Liver (tissue), 9 donors: ENCODE results near the gene CEP131. TPM values are rescaled to one million over a fixed set of nuclear protein-coding genes. Genes with fewer than 3 reads are reported as not detected.

ENCODE experiments used
- DNase-seq: peaks from one replicate; pipeline ENCODE4 v3.0.0-alpha.2; 2017; ENCODE audit warnings: low spot score
- H3K27ac ChIP-seq, 2 donors: one replicate each; pipeline ENCODE4 v1.7.0; 2013; ENCODE audit warnings: inconsistent platforms in 2 of 2, low read length in 2 of 2, control low read depth in 1 of 2, low read depth in 1 of 2, mild to moderate bottlenecking in 1 of 2
- H3K27me3 ChIP-seq, 4 donors: one replicate each; pipeline versions ENCODE4 v1.6.1 to v1.7.0; 2013; ENCODE audit warnings: low read length in 3 of 4, inconsistent platforms in 1 of 4, mild to moderate bottlenecking in 1 of 4, moderate library complexity in 1 of 4; ENCODE audit not compliant: control insufficient read depth in 4 of 4, insufficient read depth in 4 of 4
- H3K36me3 ChIP-seq, 4 donors: one replicate each; pipeline versions ENCODE4 v1.6.1 to v1.7.0; 2013; ENCODE audit warnings: low read length in 3 of 4, mild to moderate bottlenecking in 3 of 4, low read depth in 1 of 4, moderate library complexity in 1 of 4; ENCODE audit not compliant: control insufficient read depth in 4 of 4, insufficient read depth in 3 of 4
- H3K4me1 ChIP-seq, 4 donors: one replicate each; pipeline versions ENCODE4 v1.6.1 to v1.7.0; 2013; ENCODE audit warnings: low read length in 3 of 4, mild to moderate bottlenecking in 3 of 4, moderate library complexity in 1 of 4; ENCODE audit not compliant: control insufficient read depth in 4 of 4, insufficient read depth in 4 of 4
- H3K4me3 ChIP-seq, 3 donors: one replicate each; pipeline versions ENCODE4 v1.6.1 to v1.7.0; 2013; ENCODE audit warnings: low read length in 3 of 3, control low read depth in 1 of 3, low read depth in 1 of 3, mild to moderate bottlenecking in 1 of 3
- H3K9ac ChIP-seq, 2 donors: one replicate each; pipeline ENCODE4 v1.7.0; 2013; ENCODE audit warnings: low read length in 2 of 2, mild to moderate bottlenecking in 2 of 2, moderate library complexity in 2 of 2, control low read depth in 1 of 2, low read depth in 1 of 2
- H3K9me3 ChIP-seq, 4 donors: one replicate each; pipeline versions ENCODE4 v1.6.1 to v1.7.0; 2013; ENCODE audit warnings: low read length in 3 of 4; ENCODE audit not compliant: control insufficient read depth in 4 of 4
- ATF3 ChIP-seq: IDR thresholded peaks from 2 replicates; pipeline ENCODE4 v1.6.1; 2016; ENCODE audit warnings: antibody characterized with exemption
- CTCF ChIP-seq: fragments of 150-350 bp; IDR thresholded peaks from 2 replicates; pipeline ENCODE4 v1.5.1; 2017; ENCODE audit warnings: improper control_type of control experiment, low read depth, low read length; ENCODE audit not compliant: missing input control
- FOXA2 ChIP-seq: IDR thresholded peaks from 2 replicates; pipeline ENCODE4 v1.6.1; 2016; ENCODE audit warnings: antibody characterized with exemption
- GABPA ChIP-seq, 2 donors: IDR thresholded peaks in 1 of 2; conservative IDR thresholded peaks in 1 of 2; 2 replicates each; pipeline ENCODE4 v1.6.1; 2016; ENCODE audit warnings: antibody characterized with exemption in 2 of 2, mild to moderate bottlenecking in 1 of 2, moderate library complexity in 1 of 2
- HNF4A ChIP-seq, 2 donors: conservative IDR thresholded peaks; 2 replicates each; pipeline ENCODE4 v1.6.1; 2016; ENCODE audit warnings: antibody characterized with exemption in 2 of 2, mild to moderate bottlenecking in 2 of 2
- HNF4G ChIP-seq: IDR thresholded peaks from 2 replicates; pipeline ENCODE4 v1.6.1; 2016; ENCODE audit warnings: antibody characterized with exemption
- JUND ChIP-seq, 2 donors: IDR thresholded peaks; 2 replicates each; pipeline ENCODE4 v1.6.1; 2016; ENCODE audit warnings: antibody characterized with exemption in 2 of 2
- MAX ChIP-seq: IDR thresholded peaks from 2 replicates; pipeline ENCODE4 v1.6.1; 2016; ENCODE audit warnings: antibody characterized with exemption
- RXRA ChIP-seq, 2 donors: IDR thresholded peaks; 2 replicates each; pipeline ENCODE4 v1.6.1; 2017 to 2018; ENCODE audit warnings: antibody characterized with exemption in 2 of 2, mild to moderate bottlenecking in 1 of 2
- SP1 ChIP-seq: IDR thresholded peaks from 2 replicates; pipeline ENCODE4 v1.6.1; 2018; ENCODE audit warnings: antibody characterized with exemption, mild to moderate bottlenecking
- TAF1 ChIP-seq: conservative IDR thresholded peaks from 2 replicates; pipeline ENCODE4 v1.6.1; 2016; ENCODE audit warnings: antibody characterized with exemption, mild to moderate bottlenecking
- YY1 ChIP-seq: IDR thresholded peaks from 2 replicates; pipeline ENCODE4 v1.6.1; 2016; ENCODE audit warnings: antibody characterized with exemption, mild to moderate bottlenecking
- WGBS: extraction: QIAGEN DNeasy Blood & Tissue Kit; methylation state at CpG from one replicate; pipeline ENCODE4 v1.1.7; 2013; 5-methylcytosine and 5-hydroxymethylcytosine counted together
- polyA plus RNA-seq, 2 donors: library from polyadenylated mRNA; stranded (reverse) in 1 of 2; unstranded in 1 of 2; fragments of 200-250 nt in 1 of 2; fragments of >200 nt in 1 of 2; fragmentation: Nextera tagmentation in 1 of 2; extraction: Ambion mirVana in 1 of 2; gene quantifications; one replicate each; pipeline versions ENCODE4 v1.2.1 to v1.2.3, GENCODE V29; 2013 to 2015
- total RNA-seq, 2 donors: library from RNA; depleted of rRNA; stranded (reverse); fragments of >200 nt; gene quantifications; one replicate each; pipeline ENCODE4 v1.2.3, GENCODE V29; 2014
- donor health status: healthy.
- donor health status: healthy.
- donor health status: healthy.
- donor health status: healthy.
- donor health status: healthy.

The CEP131 gene
- total and polyA plus RNA-seq, 4 donors = 0.71 to 6.3 (median 2.2) TPM

GRCh38 chr17:81191646-81192045 lies 31.1 kb downstream of the CEP131 start:
- H3K4me3 ChIP-seq = no peak overlapping the region
- H3K36me3 ChIP-seq = no peaks in the 10 kb centered on the region
- no peak for DNase-seq
- H3K4me1 ChIP-seq = no peaks in the 10 kb centered on the region
- no peaks in the 10 kb centered on the region for H3K27me3 ChIP-seq
- TF ChIP-seq HNF4G (no peak), RXRA (IDR thresholded peaks at IDR 0.05) (no peak), YY1 (no peak), HNF4A (conservative IDR thresholded peaks at IDR 0.05) (no peak), GABPA (IDR thresholded peaks at IDR 0.05 in 1 of 2, conservative IDR thresholded peaks at IDR 0.05 in 1 of 2) (no peak), FOXA2 (no peak), ATF3 (no peak), MAX (no peak), SP1 (no peak)
- H3K9me3 ChIP-seq = no peaks in the 10 kb centered on the region
- H3K27ac ChIP-seq = no peak overlapping the region
- H3K9ac ChIP-seq = no peak overlapping the region
- 96% methylated on average over 14 of the region's 14 CpGs for WGBS

- no peaks in the 10 kb centered on the region for H3K9me3 ChIP-seq
- 94% methylated on average over 20 of the region's 20 CpGs for WGBS
- no peaks in the 10 kb centered on the region for H3K36me3 ChIP-seq
- TF ChIP-seq SP1 (no peak), TAF1 (no peak), HNF4G (no peak), JUND (IDR thresholded peaks at IDR 0.05) (no peak), CTCF (no peak)
- no peak overlapping the region for H3K4me3 ChIP-seq
- H3K27me3 ChIP-seq = no peaks in the 10 kb centered on the region
- H3K9ac ChIP-seq = no peak overlapping the region
- DNase-seq = no peak
- no peak overlapping the region for H3K27ac ChIP-seq
- H3K4me1 ChIP-seq = no peaks in the 10 kb centered on the region
Observed at GRCh38 chr17:81191116-81191515, 31.6 kb downstream of the CEP131 start.

GRCh38 chr17:81190591-81190990 lies 32.2 kb downstream of the CEP131 start:
- H3K27me3 ChIP-seq = no peaks in the 10 kb centered on the region
- no peaks in the 10 kb centered on the region for H3K36me3 ChIP-seq
- 98% methylated on average over 28 of the region's 28 CpGs for WGBS
- TF ChIP-seq RXRA (IDR thresholded peaks at IDR 0.05) (no peak), MAX (no peak)
- DNase-seq = no peak
- no peak overlapping the region for H3K4me3 ChIP-seq
- H3K4me1 ChIP-seq = no peaks in the 10 kb centered on the region
- no peak overlapping the region for H3K9ac ChIP-seq
- no peaks in the 10 kb centered on the region for H3K9me3 ChIP-seq
- no peak overlapping the region for H3K27ac ChIP-seq
